Transverse colon (tissue), 3 donors: ENCODE results near the gene GPR107.

ENCODE experiments used
- CTCF ChIP-seq, 5 experiments: fragments of 200-600 bp in 3 of 5; fragments of 450-650 bp in 2 of 5; sonication (generic) in 3 of 5; IDR thresholded peaks; 1 replicate in 2 of 5; 2 replicates in 3 of 5; pipeline ENCODE4 v1.5.1; 2016 to 2017; ENCODE audit warnings: antibody characterized with exemption in 5 of 5, inconsistent platforms in 3 of 5, mild to moderate bottlenecking in 2 of 5, moderate library complexity in 1 of 5
- POLR2A ChIP-seq: fragments of 450-650 bp; IDR thresholded peaks from one replicate; pipeline ENCODE4 v1.6.1; 2016; ENCODE audit warnings: antibody characterized with exemption, mild to moderate bottlenecking, moderate library complexity

GRCh38 chr9:130138791-130139190, 85.1 kb downstream of the GPR107 start:
- TF ChIP-seq CTCF (IDR thresholded peaks at IDR 0.05) (peak in 1 of 5 experiments; percentile 13), POLR2A (no peak)
